CD4-positive, alpha-beta T cell (primary cell): ENCODE results near the gene BICD2. TPM values are rescaled to one million over a fixed set of nuclear protein-coding genes. Genes with fewer than 3 reads are reported as not detected.

ENCODE experiments used
- ATAC-seq: fragments of 200-7000 bp; cut with Tn5 transposase; one replicate; pipeline ENCODE4 v1.10.0; 2022; ENCODE audit warnings: mild to moderate bottlenecking; ENCODE audit not compliant: poor library complexity
- CTCF ChIA-PET: fragments of 350-600 bp; sonication (Branson Sonifier 250); formaldehyde crosslinking; loops from one replicate; lab custom pipeline; 2021; ENCODE audit warnings: antibody characterized with exemption, inconsistent platforms; lab: Charles Lee
- POLR2A ChIA-PET: fragments of 350-600 bp; sonication (Branson Sonifier 250); formaldehyde crosslinking; loops from one replicate; lab custom pipeline; 2021; ENCODE audit warnings: antibody characterized with exemption, inconsistent platforms; lab: Charles Lee
- DNase-seq, 14 experiments: peaks; one replicate each; pipeline ENCODE4 v3.0.0-alpha.2; 2013 to 2020; ENCODE audit warnings: mixed read lengths in 2 of 14
- H3K27ac ChIP-seq, 2 donors: one replicate each; pipeline versions ENCODE4 v1.5.1 to v1.7.0; 2013; ENCODE audit warnings: low read length in 2 of 2, low read depth in 1 of 2, mild to moderate bottlenecking in 1 of 2
- H3K27me3 ChIP-seq, 2 experiments: 1 replicate in 1 of 2; 2 replicates in 1 of 2; pipeline versions ENCODE4 v1.6.1 to v1.7.0; 2013; ENCODE audit warnings: low read length in 2 of 2, control low read depth in 1 of 2, mild to moderate bottlenecking in 1 of 2, moderate library complexity in 1 of 2; ENCODE audit not compliant: insufficient read depth in 2 of 2, control insufficient read depth in 1 of 2
- H3K36me3 ChIP-seq: one replicate; pipeline ENCODE4 v1.6.1; 2013; ENCODE audit warnings: low read length, control low read depth; ENCODE audit not compliant: insufficient read depth
- H3K4me1 ChIP-seq: one replicate; pipeline ENCODE4 v1.6.1; 2013; ENCODE audit warnings: low read length, control low read depth; ENCODE audit not compliant: insufficient read depth
- H3K4me3 ChIP-seq: one replicate; pipeline ENCODE4 v1.5.1; 2013; ENCODE audit warnings: mild to moderate bottlenecking, low read length, moderate library complexity
- H3K9me3 ChIP-seq, 2 experiments: 1 replicate in 1 of 2; 2 replicates in 1 of 2; pipeline versions ENCODE4 v1.6.1 to v1.7.0; 2013; ENCODE audit warnings: low read length in 2 of 2, mild to moderate bottlenecking in 2 of 2, control low read depth in 1 of 2, moderate library complexity in 1 of 2; ENCODE audit not compliant: control insufficient read depth in 1 of 2, insufficient read depth in 1 of 2
- H3K27ac Mint-ChIP-seq: one replicate; pipeline ENCODE4 v1.8.0; 2020; ENCODE audit warnings: mixed read lengths
- H3K27me3 Mint-ChIP-seq: one replicate; pipeline ENCODE4 v1.8.0; 2021; ENCODE audit warnings: mixed read lengths
- H3K36me3 Mint-ChIP-seq: one replicate; pipeline ENCODE4 v1.8.0; 2021; ENCODE audit warnings: low read depth, mixed read lengths
- H3K4me1 Mint-ChIP-seq: one replicate; pipeline ENCODE4 v1.8.0; 2021; ENCODE audit warnings: low read depth, mixed read lengths
- H3K4me3 Mint-ChIP-seq: one replicate; pipeline ENCODE4 v1.8.0; 2020; ENCODE audit warnings: mild to moderate bottlenecking, mixed read lengths
- H3K9me3 Mint-ChIP-seq: one replicate; pipeline ENCODE4 v1.8.0; 2020; ENCODE audit warnings: mixed read lengths
- intact Hi-C, 2 experiments: fragments of 100-400 bp; cut with DNase I in 1 of 2; cut with micrococcal nuclease in 1 of 2; formaldehyde crosslinking; loops; one replicate each; pipeline versions ENCODE4 v1.15.1 to v1.9.0; 2023 to 2025; cut with DNase I, micrococcal nuclease
- total RNA-seq, 174 experiments: library from RNA in 2 of 174; stranded (reverse) in 2 of 174; gene quantifications; one replicate each; pipeline ENCODE4 v1.2.3 and lab custom pipeline; 2021 to 2026
- TF ChIP-seq, protein P1 (sequence below): fragments of 200-600 bp; IDR thresholded peaks from one replicate; pipeline ENCODE4 v1.8.0; 2022; ENCODE audit warnings: antibody characterized with exemption, mild to moderate bottlenecking

BICD2 gene
- total RNA-seq, 2 experiments from 2014 or later, result 14.1 to 14.9 TPM

DNA sequence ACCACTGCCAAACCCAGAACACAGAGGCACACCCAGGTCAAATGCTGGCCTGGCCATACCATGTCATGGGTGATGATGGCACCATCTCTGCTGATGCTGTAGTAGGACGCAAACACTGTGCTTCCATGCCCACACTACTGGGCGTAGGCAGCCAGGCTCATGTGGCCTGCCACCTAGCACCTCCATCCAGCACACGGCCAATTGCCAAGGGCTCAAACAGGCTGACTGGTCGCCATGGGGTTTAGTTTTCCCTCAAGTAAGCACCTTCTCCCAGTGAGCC lies 39.4 kb downstream of the BICD2 start:
- no peak overlapping the region for H3K27ac ChIP-seq
- no peaks in the 10 kb centered on the region for H3K27me3 ChIP-seq
- Mint-ChIP-seq H3K4me3 (no peak overlapping the region), H3K27me3 (no peaks in the 10 kb centered on the region), H3K4me1 (peaks cover 10% of the 10 kb centered on the region), H3K36me3 (peaks cover 83% of the 10 kb centered on the region), H3K9me3 (no peaks in the 10 kb centered on the region), H3K27ac (no peak overlapping the region)
- H3K4me1 ChIP-seq, result no peaks in the 10 kb centered on the region
- DNase-seq, result peak in 1 of 14 experiments; percentile 2
- POLR2A ChIA-PET, result no interaction called here
- intact Hi-C loops, result no loop called here
- no peak overlapping the region for H3K4me3 ChIP-seq
- H3K36me3 ChIP-seq, result peaks cover 65% of the 10 kb centered on the region
- no peak for ATAC-seq
- no peaks in the 10 kb centered on the region for H3K9me3 ChIP-seq
- CTCF ChIA-PET, result no interaction called here
- TF ChIP-seq, protein P1, sequence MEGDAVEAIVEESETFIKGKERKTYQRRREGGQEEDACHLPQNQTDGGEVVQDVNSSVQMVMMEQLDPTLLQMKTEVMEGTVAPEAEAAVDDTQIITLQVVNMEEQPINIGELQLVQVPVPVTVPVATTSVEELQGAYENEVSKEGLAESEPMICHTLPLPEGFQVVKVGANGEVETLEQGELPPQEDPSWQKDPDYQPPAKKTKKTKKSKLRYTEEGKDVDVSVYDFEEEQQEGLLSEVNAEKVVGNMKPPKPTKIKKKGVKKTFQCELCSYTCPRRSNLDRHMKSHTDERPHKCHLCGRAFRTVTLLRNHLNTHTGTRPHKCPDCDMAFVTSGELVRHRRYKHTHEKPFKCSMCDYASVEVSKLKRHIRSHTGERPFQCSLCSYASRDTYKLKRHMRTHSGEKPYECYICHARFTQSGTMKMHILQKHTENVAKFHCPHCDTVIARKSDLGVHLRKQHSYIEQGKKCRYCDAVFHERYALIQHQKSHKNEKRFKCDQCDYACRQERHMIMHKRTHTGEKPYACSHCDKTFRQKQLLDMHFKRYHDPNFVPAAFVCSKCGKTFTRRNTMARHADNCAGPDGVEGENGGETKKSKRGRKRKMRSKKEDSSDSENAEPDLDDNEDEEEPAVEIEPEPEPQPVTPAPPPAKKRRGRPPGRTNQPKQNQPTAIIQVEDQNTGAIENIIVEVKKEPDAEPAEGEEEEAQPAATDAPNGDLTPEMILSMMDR, result no peak

DNA sequence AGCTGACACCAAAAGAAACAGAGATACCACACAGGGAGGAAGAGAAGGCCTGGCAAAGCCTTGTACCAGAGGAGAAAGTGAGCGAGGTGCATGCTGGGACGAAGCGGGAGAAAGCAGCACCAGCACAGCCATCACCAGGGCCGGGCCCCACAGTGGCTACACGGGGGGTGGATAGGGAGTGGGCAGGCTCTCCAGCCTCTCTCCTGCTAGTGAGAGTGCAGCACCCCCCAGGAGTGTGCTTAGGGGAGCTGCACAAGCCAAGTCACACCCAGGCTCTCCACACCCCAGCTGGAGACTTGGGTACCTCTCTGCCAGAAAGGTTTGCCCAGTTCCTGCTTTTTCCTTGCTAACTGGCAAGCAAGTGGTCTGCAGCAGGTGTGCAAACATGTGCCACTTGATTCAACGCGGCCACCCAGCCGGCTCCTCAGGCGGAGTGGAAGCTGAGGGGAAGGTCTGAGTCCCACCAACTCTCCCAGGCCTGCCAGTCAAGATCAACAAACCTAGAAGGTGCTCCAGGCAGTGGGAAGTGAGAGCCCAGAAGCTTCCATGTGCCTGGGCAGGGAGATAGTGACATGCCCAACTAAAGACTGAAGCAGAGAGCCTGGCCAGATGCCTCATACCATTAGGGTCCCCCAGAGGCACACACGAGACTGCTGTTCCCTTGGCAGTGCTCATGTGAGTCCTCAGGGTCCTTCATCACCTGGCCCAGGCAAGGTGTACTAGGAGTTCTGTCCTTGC lies 39.9 kb downstream of the BICD2 start:
- H3K27me3 Mint-ChIP-seq, result no peaks in the 10 kb centered on the region
- Histone ChIP-seq H3K27ac (no peak overlapping the region), H3K4me1 (no peaks in the 10 kb centered on the region), H3K27me3 (no peaks in the 10 kb centered on the region), H3K9me3 (no peaks in the 10 kb centered on the region), H3K4me3 (no peak overlapping the region), H3K36me3 (peaks cover 67% of the 10 kb centered on the region)
- CTCF ChIA-PET, result no interaction called here
- peaks cover 10% of the 10 kb centered on the region for H3K4me1 Mint-ChIP-seq
- H3K36me3 Mint-ChIP-seq, result peaks cover 88% of the 10 kb centered on the region
- intact Hi-C loops, result no loop called here
- TF ChIP-seq, protein P1, result no peak
- H3K4me3 Mint-ChIP-seq, result no peak overlapping the region
- ATAC-seq (no peak), DNase-seq (peak in 1 of 14 experiments; percentile 2)
- no peaks in the 10 kb centered on the region for H3K9me3 Mint-ChIP-seq
- POLR2A ChIA-PET, result no interaction called here
- H3K27ac Mint-ChIP-seq, result peak overlapping the region; percentile 14

DNA sequence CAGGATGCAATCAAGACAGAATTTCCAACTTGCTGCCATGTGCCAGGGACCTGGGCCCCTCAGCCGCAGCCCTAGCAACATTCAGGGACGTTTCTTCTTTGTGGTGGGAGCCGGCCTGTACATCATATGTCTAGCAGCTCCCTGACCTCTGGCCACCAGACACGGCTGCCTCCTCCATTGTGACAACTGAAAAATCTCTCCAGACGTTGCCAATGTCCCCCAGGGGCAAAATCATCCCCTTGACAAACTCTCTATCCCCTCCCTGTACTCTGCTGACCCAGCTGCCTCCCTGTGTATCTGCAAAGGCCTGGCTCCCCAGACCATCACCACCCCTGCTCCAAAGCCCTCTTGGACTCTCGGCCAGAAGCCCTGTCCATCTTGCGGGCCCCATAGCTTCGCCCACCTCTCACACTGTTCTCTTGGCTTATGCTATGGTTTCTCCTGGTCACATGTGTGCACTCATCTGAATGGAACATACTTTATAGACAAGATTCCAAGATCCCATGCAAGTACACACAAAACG lies 40.8 kb downstream of the BICD2 start:
- H3K27me3 ChIP-seq, result no peaks in the 10 kb centered on the region
- ChIA-PET CTCF (no interaction called here), POLR2A (no interaction called here)
- no peak overlapping the region for H3K4me3 Mint-ChIP-seq
- peaks cover 71% of the 10 kb centered on the region for H3K36me3 ChIP-seq
- ATAC-seq, result no peak
- DNase-seq, result no peak
- H3K4me3 ChIP-seq, result no peak overlapping the region
- H3K36me3 Mint-ChIP-seq, result peaks cover 89% of the 10 kb centered on the region
- no peaks in the 10 kb centered on the region for H3K9me3 ChIP-seq
- intact Hi-C loops, result no loop called here
- H3K27ac ChIP-seq, result no peak overlapping the region
- H3K9me3 Mint-ChIP-seq, result no peaks in the 10 kb centered on the region
- TF ChIP-seq, protein P1, result no peak
- H3K4me1 ChIP-seq, result no peaks in the 10 kb centered on the region
- H3K4me1 Mint-ChIP-seq, result peaks cover 10% of the 10 kb centered on the region
- peak overlapping the region; percentile 14 for H3K27ac Mint-ChIP-seq
- H3K27me3 Mint-ChIP-seq, result no peaks in the 10 kb centered on the region
